ENCODE results near the gene FNDC11. TPM values are rescaled to one million over a fixed set of nuclear protein-coding genes. Genes with fewer than 3 reads are reported as not detected.

FNDC11 gene
- total and polyA plus RNA-seq, 2 of the 13 experiments (the other 11 are each of a cell fraction or from before 2014, with no cell fraction given): 0.07 TPM; not detected in 1

DNA sequence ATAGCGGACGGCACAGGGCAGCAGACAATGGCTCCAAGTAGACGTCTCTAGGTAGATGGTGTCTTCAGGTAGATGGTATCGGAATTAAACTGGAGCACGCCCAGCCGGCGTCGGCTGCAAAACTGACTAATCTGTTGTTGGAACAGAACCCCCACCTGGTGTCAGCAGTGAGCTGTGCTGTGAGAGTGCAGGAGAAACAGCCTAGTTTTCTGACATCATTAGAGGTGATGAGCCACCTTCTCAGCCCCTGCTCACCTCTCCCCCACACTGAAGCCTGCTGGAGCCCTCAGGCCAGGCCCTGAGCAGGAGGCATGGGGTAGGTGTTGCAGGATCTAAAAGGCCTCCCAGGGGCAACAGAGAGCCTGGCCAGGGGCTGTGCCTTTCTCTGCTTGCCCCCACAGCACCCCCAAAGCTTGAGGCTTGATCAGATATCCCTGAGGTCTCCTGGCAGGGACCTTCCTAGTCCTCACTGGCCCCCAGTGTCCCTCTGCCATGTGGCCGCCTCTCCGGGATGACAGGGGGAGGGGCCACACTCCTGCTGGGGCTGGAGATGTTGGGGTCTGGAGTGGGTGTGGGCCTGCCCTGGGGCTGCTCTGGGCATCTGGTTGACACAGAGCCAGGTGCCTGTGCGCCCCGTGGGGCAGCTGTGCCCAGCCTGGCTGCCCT lies 27.0 kb downstream of the FNDC11 start (continued):
- TF ChIP-seq ZNF431 (CRISPR knock-in tag; IDR thresholded peaks at IDR 0.05; ENCODE audit: borderline replicate concordance, low read depth) (0 out of 2 replicates have a peak, but pooled peaks have one; percentile 28), ZSCAN25 (CRISPR knock-in tag; IDR thresholded peaks at IDR 0.05) (peak; percentile 50; the same call in 1 of the 2 replicates), ZFP1 (CRISPR knock-in tag; IDR thresholded peaks at IDR 0.05) (no peak), NR2F6 (IDR thresholded peaks at IDR 0.05) (no peak), NR2F6 (CRISPR knock-in tag; IDR thresholded peaks at IDR 0.05) (peak; percentile 21; the same call in 1 of the 2 replicates), REPIN1 (CRISPR knock-in tag; IDR thresholded peaks at IDR 0.05; ENCODE audit: borderline replicate concordance, low read depth) (peak; percentile 50; the same call in 1 of the 2 replicates), ZNF557 (CRISPR knock-in tag; IDR thresholded peaks at IDR 0.05) (0 out of 2 replicates have a peak, but pooled peaks have one; percentile 11), CAMTA2 (CRISPR knock-in tag; IDR thresholded peaks at IDR 0.05; ENCODE audit: borderline replicate concordance) (0 out of 2 replicates have a peak, but pooled peaks have one; percentile 50), RARA (CRISPR knock-in tag; IDR thresholded peaks at IDR 0.05) (peak; percentile 57), TOPORS (CRISPR knock-in tag; IDR thresholded peaks at IDR 0.05) (peak; percentile 54; the same call in 1 of the 2 replicates), ZNF563 (CRISPR knock-in tag; IDR thresholded peaks at IDR 0.05) (0 out of 2 replicates have a peak, but pooled peaks have one; percentile 35), ZNF441 (CRISPR knock-in tag; IDR thresholded peaks at IDR 0.05; ENCODE audit: borderline replicate concordance) (0 out of 2 replicates have a peak, but pooled peaks have one; percentile 45), STAG1 (CRISPR knock-in tag; IDR thresholded peaks at IDR 0.05) (peak; percentile 96), KLF11 (CRISPR knock-in tag; IDR thresholded peaks at IDR 0.05) (0 out of 2 replicates have a peak, but pooled peaks have one; percentile 59), RAD21 (CRISPR knock-in tag; IDR thresholded peaks at IDR 0.05) (peak; percentile 93), ZNF484 (CRISPR knock-in tag; IDR thresholded peaks at IDR 0.05; ENCODE audit: borderline replicate concordance, low read depth) (no peak), TEAD3 (CRISPR knock-in tag; optimal IDR thresholded peaks at IDR 0.05; ENCODE audit: borderline replicate concordance) (peak; percentile 58), ZNF121 (CRISPR knock-in tag; IDR thresholded peaks at IDR 0.05) (no peak), SP4 (CRISPR knock-in tag; IDR thresholded peaks at IDR 0.05) (0 out of 2 replicates have a peak, but pooled peaks have one; percentile 37)
- TF ChIP-seq, protein P1, sequence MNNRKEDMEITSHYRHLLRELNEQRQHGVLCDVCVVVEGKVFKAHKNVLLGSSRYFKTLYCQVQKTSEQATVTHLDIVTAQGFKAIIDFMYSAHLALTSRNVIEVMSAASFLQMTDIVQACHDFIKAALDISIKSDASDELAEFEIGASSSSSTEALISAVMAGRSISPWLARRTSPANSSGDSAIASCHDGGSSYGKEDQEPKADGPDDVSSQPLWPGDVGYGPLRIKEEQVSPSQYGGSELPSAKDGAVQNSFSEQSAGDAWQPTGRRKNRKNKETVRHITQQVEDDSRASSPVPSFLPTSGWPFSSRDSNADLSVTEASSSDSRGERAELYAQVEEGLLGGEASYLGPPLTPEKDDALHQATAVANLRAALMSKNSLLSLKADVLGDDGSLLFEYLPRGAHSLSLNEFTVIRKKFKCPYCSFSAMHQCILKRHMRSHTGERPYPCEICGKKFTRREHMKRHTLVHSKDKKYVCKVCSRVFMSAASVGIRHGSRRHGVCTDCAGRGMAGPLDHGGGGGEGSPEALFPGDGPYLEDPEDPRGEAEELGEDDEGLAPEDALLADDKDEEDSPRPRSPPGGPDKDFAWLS (CRISPR knock-in tag; IDR thresholded peaks at IDR 0.05; ENCODE audit: borderline replicate concordance): no peak
- TF ChIP-seq, protein P2, sequence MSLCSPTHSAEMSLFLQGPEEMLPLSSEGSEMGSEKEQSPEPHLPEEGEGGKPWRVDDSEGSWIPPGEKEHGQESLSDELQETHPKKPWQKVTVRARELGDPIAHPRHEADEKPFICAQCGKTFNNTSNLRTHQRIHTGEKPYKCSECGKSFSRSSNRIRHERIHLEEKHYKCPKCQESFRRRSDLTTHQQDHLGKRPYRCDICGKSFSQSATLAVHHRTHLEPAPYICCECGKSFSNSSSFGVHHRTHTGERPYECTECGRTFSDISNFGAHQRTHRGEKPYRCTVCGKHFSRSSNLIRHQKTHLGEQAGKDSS (CRISPR knock-in tag; IDR thresholded peaks at IDR 0.05; ENCODE audit: borderline replicate concordance, low read depth): 0 out of 2 replicates have a peak, but pooled peaks have one; percentile 38
- TF ChIP-seq, protein P3, sequence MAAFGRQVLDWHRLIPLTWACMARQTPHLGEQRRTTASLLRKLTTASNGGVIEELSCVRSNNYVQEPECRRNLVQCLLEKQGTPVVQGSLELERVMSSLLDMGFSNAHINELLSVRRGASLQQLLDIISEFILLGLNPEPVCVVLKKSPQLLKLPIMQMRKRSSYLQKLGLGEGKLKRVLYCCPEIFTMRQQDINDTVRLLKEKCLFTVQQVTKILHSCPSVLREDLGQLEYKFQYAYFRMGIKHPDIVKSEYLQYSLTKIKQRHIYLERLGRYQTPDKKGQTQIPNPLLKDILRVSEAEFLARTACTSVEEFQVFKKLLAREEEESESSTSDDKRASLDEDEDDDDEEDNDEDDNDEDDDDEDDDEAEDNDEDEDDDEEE (CRISPR knock-in tag; IDR thresholded peaks at IDR 0.05): 0 out of 2 replicates have a peak, but pooled peaks have one; percentile 47
- TF ChIP-seq, protein P4, sequence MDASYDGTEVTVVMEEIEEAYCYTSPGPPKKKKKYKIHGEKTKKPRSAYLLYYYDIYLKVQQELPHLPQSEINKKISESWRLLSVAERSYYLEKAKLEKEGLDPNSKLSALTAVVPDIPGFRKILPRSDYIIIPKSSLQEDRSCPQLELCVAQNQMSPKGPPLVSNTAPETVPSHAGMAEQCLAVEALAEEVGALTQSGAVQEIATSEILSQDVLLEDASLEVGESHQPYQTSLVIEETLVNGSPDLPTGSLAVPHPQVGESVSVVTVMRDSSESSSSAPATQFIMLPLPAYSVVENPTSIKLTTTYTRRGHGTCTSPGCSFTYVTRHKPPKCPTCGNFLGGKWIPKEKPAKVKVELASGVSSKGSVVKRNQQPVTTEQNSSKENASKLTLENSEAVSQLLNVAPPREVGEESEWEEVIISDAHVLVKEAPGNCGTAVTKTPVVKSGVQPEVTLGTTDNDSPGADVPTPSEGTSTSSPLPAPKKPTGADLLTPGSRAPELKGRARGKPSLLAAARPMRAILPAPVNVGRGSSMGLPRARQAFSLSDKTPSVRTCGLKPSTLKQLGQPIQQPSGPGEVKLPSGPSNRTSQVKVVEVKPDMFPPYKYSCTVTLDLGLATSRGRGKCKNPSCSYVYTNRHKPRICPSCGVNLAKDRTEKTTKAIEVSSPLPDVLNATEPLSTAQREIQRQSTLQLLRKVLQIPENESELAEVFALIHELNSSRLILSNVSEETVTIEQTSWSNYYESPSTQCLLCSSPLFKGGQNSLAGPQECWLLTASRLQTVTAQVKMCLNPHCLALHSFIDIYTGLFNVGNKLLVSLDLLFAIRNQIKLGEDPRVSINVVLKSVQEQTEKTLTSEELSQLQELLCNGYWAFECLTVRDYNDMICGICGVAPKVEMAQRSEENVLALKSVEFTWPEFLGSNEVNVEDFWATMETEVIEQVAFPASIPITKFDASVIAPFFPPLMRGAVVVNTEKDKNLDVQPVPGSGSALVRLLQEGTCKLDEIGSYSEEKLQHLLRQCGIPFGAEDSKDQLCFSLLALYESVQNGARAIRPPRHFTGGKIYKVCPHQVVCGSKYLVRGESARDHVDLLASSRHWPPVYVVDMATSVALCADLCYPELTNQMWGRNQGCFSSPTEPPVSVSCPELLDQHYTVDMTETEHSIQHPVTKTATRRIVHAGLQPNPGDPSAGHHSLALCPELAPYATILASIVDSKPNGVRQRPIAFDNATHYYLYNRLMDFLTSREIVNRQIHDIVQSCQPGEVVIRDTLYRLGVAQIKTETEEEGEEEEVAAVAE (CRISPR knock-in tag; IDR thresholded peaks at IDR 0.05; ENCODE audit: borderline replicate concordance): peak; percentile 52; the same call in 1 of the 2 replicates

Data from HepG2 (cell line).